ENCODE measurements around the gene CYB5B. TPM values are rescaled to one million over a fixed set of nuclear protein-coding genes. Genes with fewer than 3 reads are reported as not detected.

CYB5B gene
- total RNA-seq, 3 donors from 2014 or later: 28.2 to 48.0 (median 34.7) TPM

GRCh38 chr16:69465083-69465721 is 40.8 kb downstream of the CYB5B start:
- Histone ChIP-seq H3K4me1 (peaks cover 0 to 9% of the 10 kb centered on the region in 2 donors), H3K9me3 (no peaks in the 10 kb centered on the region), H3K27ac (peak overlapping the region; percentile 23 to 66), H3K36me3 (no peaks in the 10 kb centered on the region), H3K4me3 (no peak overlapping the region), H3K27me3 (no peaks in the 10 kb centered on the region)
- DNase-seq (ENCODE audit: low spot score in 2 of 2): no peak
- TF ChIP-seq CTCF (IDR thresholded peaks at IDR 0.05) (no peak), POLR2AphosphoS5 (IDR thresholded peaks at IDR 0.05) (no peak), POLR2A (IDR thresholded peaks at IDR 0.05) (no peak)
- intact Hi-C loops (cut with DNase I; ENCODE audit: low total_unique reads): no loop called here

- no peaks in the 10 kb centered on the region for H3K27me3 ChIP-seq
- H3K27ac ChIP-seq: peak overlapping the region; percentile 64 to 66
- no peak for DNase-seq (ENCODE audit: low spot score in 2 of 2)
- no peak for TF ChIP-seq CTCF (IDR thresholded peaks at IDR 0.05)
- TF ChIP-seq POLR2AphosphoS5 (IDR thresholded peaks at IDR 0.05): no peak
- TF ChIP-seq POLR2A (IDR thresholded peaks at IDR 0.05): no peak
- no peaks in the 10 kb centered on the region for H3K36me3 ChIP-seq
- intact Hi-C loops (cut with DNase I; ENCODE audit: low total_unique reads): no loop called here
- H3K4me1 ChIP-seq: peaks cover 0 to 9% of the 10 kb centered on the region in 2 donors
- H3K9me3 ChIP-seq: no peaks in the 10 kb centered on the region
- H3K4me3 ChIP-seq: peak overlapping the region in 2 of 3 donors; percentile 2 to 13
These were observed 41.5 kb downstream of the CYB5B start for GRCh38 chr16:69465881-69466280.

GRCh38 chr16:69466547-69466946 is 42.1 kb downstream of the CYB5B start:
- TF ChIP-seq POLR2A (IDR thresholded peaks at IDR 0.05) (no peak), POLR2AphosphoS5 (IDR thresholded peaks at IDR 0.05) (no peak), CTCF (IDR thresholded peaks at IDR 0.05) (no peak)
- H3K27ac ChIP-seq: peak overlapping the region; percentile 64 to 66
- no peaks in the 10 kb centered on the region for H3K36me3 ChIP-seq
- no peaks in the 10 kb centered on the region for H3K9me3 ChIP-seq
- peaks cover 0 to 9% of the 10 kb centered on the region in 2 donors for H3K4me1 ChIP-seq
- DNase-seq (ENCODE audit: low spot score in 2 of 2): no peak
- intact Hi-C loops (cut with DNase I; ENCODE audit: low total_unique reads): no loop called here
- H3K27me3 ChIP-seq: no peaks in the 10 kb centered on the region
- H3K4me3 ChIP-seq: peak overlapping the region in 1 of 3 donors; percentile 13

- Histone ChIP-seq H3K9me3 (no peaks in the 10 kb centered on the region), H3K27ac (peak overlapping the region; percentile 64 to 66), H3K36me3 (no peaks in the 10 kb centered on the region), H3K27me3 (no peaks in the 10 kb centered on the region), H3K4me1 (peaks cover 0 to 9% of the 10 kb centered on the region in 2 donors), H3K4me3 (no peak overlapping the region)
- intact Hi-C loops (cut with DNase I; ENCODE audit: low total_unique reads): no loop called here
- no peak for DNase-seq (ENCODE audit: low spot score in 2 of 2)
- no peak for TF ChIP-seq POLR2AphosphoS5 (IDR thresholded peaks at IDR 0.05)
- TF ChIP-seq CTCF (IDR thresholded peaks at IDR 0.05): no peak
- TF ChIP-seq POLR2A (IDR thresholded peaks at IDR 0.05): no peak
These were observed 42.7 kb downstream of the CYB5B start for GRCh38 chr16:69467080-69467479.

GRCh38 chr16:69467531-69468204 is 43.2 kb downstream of the CYB5B start:
- intact Hi-C loops (cut with DNase I; ENCODE audit: low total_unique reads): no loop called here

More at GRCh38 chr16:69467531-69468204, 43.2 kb downstream of the CYB5B start:
- DNase-seq (ENCODE audit: low spot score in 2 of 2): no peak
- Histone ChIP-seq H3K4me1 (peaks cover 0 to 9% of the 10 kb centered on the region in 2 donors), H3K4me3 (no peak overlapping the region), H3K27me3 (no peaks in the 10 kb centered on the region), H3K27ac (peak overlapping the region; percentile 56 to 64), H3K9me3 (no peaks in the 10 kb centered on the region), H3K36me3 (no peaks in the 10 kb centered on the region)
- TF ChIP-seq POLR2AphosphoS5 (IDR thresholded peaks at IDR 0.05): no peak
- no peak for TF ChIP-seq POLR2A (IDR thresholded peaks at IDR 0.05)
- TF ChIP-seq CTCF (IDR thresholded peaks at IDR 0.05): no peak

Measured in breast epithelium (tissue), 4 donors.